ENCODE measurements around the gene RBM6. TPM values are rescaled to one million over a fixed set of nuclear protein-coding genes. Genes with fewer than 3 reads are reported as not detected.

Gene RBM6
- polyA plus RNA-seq, 3 donors = 11.3 to 137 (median 17.8) TPM

GRCh38 chr3:50003824-50004223, 63.9 kb downstream of the RBM6 start:
- Mint-ChIP-seq H3K27ac (no peak overlapping the region), H3K4me1 (no peaks in the 10 kb centered on the region), H3K27me3 (ENCODE audit: low read depth in 3 of 3) (no peaks in the 10 kb centered on the region), H3K4me3 (no peak overlapping the region), H3K9me3 (no peaks in the 10 kb centered on the region), H3K36me3 (peaks cover 56 to 80% of the 10 kb centered on the region in 2 donors)
- peaks cover 43% of the 10 kb centered on the region for H4K20me1 ChIP-seq (ENCODE audit: insufficient read depth, low read length)
- no peak for DNase-seq
- no peak overlapping the region for H3K27ac ChIP-seq (ENCODE audit: low read depth in 1 of 2, low read length in 2 of 2)
- TF ChIP-seq CTCF (IDR thresholded peaks at IDR 0.05) = no peak
- no peak overlapping the region for H2AFZ ChIP-seq (ENCODE audit: insufficient read depth, low read depth, low read length, poor library complexity, severe bottlenecking)
- no peak overlapping the region for H3K9ac ChIP-seq (ENCODE audit: insufficient read depth, low read length, poor library complexity, severe bottlenecking)
- H3K36me3 ChIP-seq (replicated peaks in 1 of 2; ENCODE audit: control insufficient read depth in 1 of 2, insufficient read depth in 2 of 2, low read length in 2 of 2) = peaks cover 45 to 91% of the 10 kb centered on the region in 2 donors
- H3K9me3 ChIP-seq (replicated peaks in 1 of 2; ENCODE audit: control insufficient read depth in 1 of 2, insufficient read depth in 1 of 2, low read length in 2 of 2) = no peaks in the 10 kb centered on the region
- H3K4me3 ChIP-seq (replicated peaks in 1 of 3; ENCODE audit: low read depth in 2 of 3, low read length in 3 of 3) = no peak overlapping the region
- no peak overlapping the region for H3K4me2 ChIP-seq (replicated peaks; ENCODE audit: extremely low read depth, low read length, poor library complexity, severe bottlenecking)
- H3K79me2 ChIP-seq (ENCODE audit: insufficient read depth, low read length) = no peaks in the 10 kb centered on the region
- no peaks in the 10 kb centered on the region for H3K4me1 ChIP-seq (ENCODE audit: control insufficient read depth in 1 of 2, insufficient read depth in 2 of 2, low read length in 2 of 2)
- no CpG with 5 or more reads among the region's 1 CpG for WGBS (ENCODE audit: insufficient coverage)
- H3K27me3 ChIP-seq (ENCODE audit: control insufficient read depth in 2 of 2, insufficient read depth in 2 of 2, low read length in 2 of 2) = no peaks in the 10 kb centered on the region
- intact Hi-C loops (cut with micrococcal nuclease) = no loop called here

- Mint-ChIP-seq H3K36me3 (peaks cover 40 to 76% of the 10 kb centered on the region in 2 donors), H3K27ac (peak overlapping the region in 2 of 7 donors; percentile 23 to 71), H3K4me3 (no peak overlapping the region), H3K27me3 (ENCODE audit: low read depth in 3 of 3) (no peaks in the 10 kb centered on the region), H3K4me1 (no peaks in the 10 kb centered on the region), H3K9me3 (no peaks in the 10 kb centered on the region)
- Histone ChIP-seq H3K79me2 (ENCODE audit: insufficient read depth, low read length) (peaks cover 7% of the 10 kb centered on the region), H3K36me3 (replicated peaks in 1 of 2; ENCODE audit: control insufficient read depth in 1 of 2, insufficient read depth in 2 of 2, low read length in 2 of 2) (peaks cover 23 to 79% of the 10 kb centered on the region in 2 donors), H4K20me1 (ENCODE audit: insufficient read depth, low read length) (peaks cover 45% of the 10 kb centered on the region), H3K27me3 (ENCODE audit: control insufficient read depth in 2 of 2, insufficient read depth in 2 of 2, low read length in 2 of 2) (no peaks in the 10 kb centered on the region), H3K4me3 (replicated peaks in 1 of 3; ENCODE audit: low read depth in 2 of 3, low read length in 3 of 3) (no peak overlapping the region), H3K9me3 (replicated peaks in 1 of 2; ENCODE audit: control insufficient read depth in 1 of 2, insufficient read depth in 1 of 2, low read length in 2 of 2) (no peaks in the 10 kb centered on the region), H3K27ac (ENCODE audit: low read depth in 1 of 2, low read length in 2 of 2) (no peak overlapping the region), H3K4me2 (replicated peaks; ENCODE audit: extremely low read depth, low read length, poor library complexity, severe bottlenecking) (no peak overlapping the region), H2AFZ (ENCODE audit: insufficient read depth, low read depth, low read length, poor library complexity, severe bottlenecking) (no peak overlapping the region), H3K9ac (ENCODE audit: insufficient read depth, low read length, poor library complexity, severe bottlenecking) (no peak overlapping the region), H3K4me1 (ENCODE audit: control insufficient read depth in 1 of 2, insufficient read depth in 2 of 2, low read length in 2 of 2) (no peaks in the 10 kb centered on the region)
- no peak for TF ChIP-seq CTCF (IDR thresholded peaks at IDR 0.05)
- intact Hi-C loops (cut with micrococcal nuclease) = no loop called here
- whole genome bisulfite sequencing (ENCODE audit: insufficient coverage) = 100% methylated on average over 1 of the region's 1 CpG
- no peak for DNase-seq
These were observed 69.0 kb downstream of the RBM6 start for GRCh38 chr3:50008931-50009330.
